CD4-positive, alpha-beta memory T cell (primary cell): ENCODE data around the gene SPRR5. TPM values are rescaled to one million over a fixed set of nuclear protein-coding genes. Genes with fewer than 3 reads are reported as not detected.

Experiments used
- CTCF ChIA-PET: fragments of 350-600 bp; sonication (Branson Sonifier 250); formaldehyde crosslinking; loops from one replicate; lab custom pipeline; 2021; ENCODE audit warnings: inconsistent platforms; ENCODE audit not compliant: partially characterized antibody; lab: Charles Lee
- POLR2A ChIA-PET: fragments of 350-600 bp; sonication (Branson Sonifier 250); formaldehyde crosslinking; loops from one replicate; lab custom pipeline; 2021; ENCODE audit not compliant: partially characterized antibody; lab: Charles Lee
- DNase-seq, 5 donors: peaks; one replicate each; pipeline versions ENCODE4 v3.0.0 to v3.0.0-alpha.2; 2020 to 2022; ENCODE audit warnings: mixed read lengths in 1 of 5
- H3K27ac ChIP-seq: one replicate; pipeline ENCODE4 v1.7.0; 2013; ENCODE audit warnings: low read depth, low read length
- H3K27me3 ChIP-seq: 2 replicates; pipeline ENCODE4 v1.7.0; 2013; ENCODE audit warnings: mild to moderate bottlenecking, low read length, moderate library complexity; ENCODE audit not compliant: insufficient read depth
- H3K36me3 ChIP-seq: 2 replicates; pipeline ENCODE4 v1.7.0; 2013; ENCODE audit warnings: mild to moderate bottlenecking, low read length, moderate library complexity; ENCODE audit not compliant: insufficient read depth
- H3K4me1 ChIP-seq: 2 replicates; pipeline ENCODE4 v1.7.0; 2013; ENCODE audit warnings: mild to moderate bottlenecking, low read length, moderate library complexity; ENCODE audit not compliant: insufficient read depth
- H3K4me3 ChIP-seq, 2 donors: one replicate each; pipeline ENCODE4 v1.7.0; 2013; ENCODE audit warnings: low read length in 2 of 2, mild to moderate bottlenecking in 1 of 2
- H3K9me3 ChIP-seq, 2 donors: one replicate each; pipeline ENCODE4 v1.7.0; 2013; ENCODE audit warnings: low read length in 2 of 2, control low read depth in 1 of 2; ENCODE audit not compliant: control insufficient read depth in 1 of 2
- H3K27ac Mint-ChIP-seq, 7 donors: one replicate each; pipeline ENCODE4 v1.8.0; 2020 to 2021; ENCODE audit warnings: mixed read lengths in 7 of 7, mild to moderate bottlenecking in 6 of 7, inconsistent platforms in 3 of 7, moderate library complexity in 3 of 7
- H3K27me3 Mint-ChIP-seq, 2 donors: one replicate each; pipeline ENCODE4 v1.8.0; 2020 to 2021; ENCODE audit warnings: mixed read lengths in 2 of 2
- H3K36me3 Mint-ChIP-seq, 2 donors: one replicate each; pipeline ENCODE4 v1.8.0; 2020 to 2021; ENCODE audit warnings: mixed read lengths in 2 of 2, inconsistent platforms in 1 of 2, mild to moderate bottlenecking in 1 of 2
- H3K4me1 Mint-ChIP-seq, 4 donors: one replicate each; pipeline ENCODE4 v1.8.0; 2020 to 2021; ENCODE audit warnings: mixed read lengths in 4 of 4, mild to moderate bottlenecking in 1 of 4
- H3K4me3 Mint-ChIP-seq, 8 donors: one replicate each; pipeline ENCODE4 v1.8.0; 2020 to 2021; ENCODE audit warnings: mixed read lengths in 8 of 8, mild to moderate bottlenecking in 7 of 8, moderate library complexity in 6 of 8, inconsistent platforms in 3 of 8
- H3K9me3 Mint-ChIP-seq, 8 donors: one replicate each; pipeline ENCODE4 v1.8.0; 2020 to 2021; ENCODE audit warnings: mixed read lengths in 8 of 8, mild to moderate bottlenecking in 5 of 8, inconsistent platforms in 3 of 8, moderate library complexity in 1 of 8
- intact Hi-C: fragments of 100-400 bp; cut with micrococcal nuclease; formaldehyde crosslinking; loops from one replicate; pipeline ENCODE4 v1.15.1; 2023
- polyA plus RNA-seq, 2 donors: library from polyadenylated mRNA; unstranded; fragments of 300-500 nt; fragmentation: Illumina TruSeq; gene quantifications; one replicate each; pipeline ENCODE4 v1.2.3, GENCODE V29; 2021
- total RNA-seq, 2 experiments: library from RNA; stranded (reverse); gene quantifications; one replicate each; pipeline ENCODE4 v1.2.3, GENCODE V29; 2021

SPRR5 gene
- total and polyA plus RNA-seq, 4 experiments from 2014 or later: not detected

DNA sequence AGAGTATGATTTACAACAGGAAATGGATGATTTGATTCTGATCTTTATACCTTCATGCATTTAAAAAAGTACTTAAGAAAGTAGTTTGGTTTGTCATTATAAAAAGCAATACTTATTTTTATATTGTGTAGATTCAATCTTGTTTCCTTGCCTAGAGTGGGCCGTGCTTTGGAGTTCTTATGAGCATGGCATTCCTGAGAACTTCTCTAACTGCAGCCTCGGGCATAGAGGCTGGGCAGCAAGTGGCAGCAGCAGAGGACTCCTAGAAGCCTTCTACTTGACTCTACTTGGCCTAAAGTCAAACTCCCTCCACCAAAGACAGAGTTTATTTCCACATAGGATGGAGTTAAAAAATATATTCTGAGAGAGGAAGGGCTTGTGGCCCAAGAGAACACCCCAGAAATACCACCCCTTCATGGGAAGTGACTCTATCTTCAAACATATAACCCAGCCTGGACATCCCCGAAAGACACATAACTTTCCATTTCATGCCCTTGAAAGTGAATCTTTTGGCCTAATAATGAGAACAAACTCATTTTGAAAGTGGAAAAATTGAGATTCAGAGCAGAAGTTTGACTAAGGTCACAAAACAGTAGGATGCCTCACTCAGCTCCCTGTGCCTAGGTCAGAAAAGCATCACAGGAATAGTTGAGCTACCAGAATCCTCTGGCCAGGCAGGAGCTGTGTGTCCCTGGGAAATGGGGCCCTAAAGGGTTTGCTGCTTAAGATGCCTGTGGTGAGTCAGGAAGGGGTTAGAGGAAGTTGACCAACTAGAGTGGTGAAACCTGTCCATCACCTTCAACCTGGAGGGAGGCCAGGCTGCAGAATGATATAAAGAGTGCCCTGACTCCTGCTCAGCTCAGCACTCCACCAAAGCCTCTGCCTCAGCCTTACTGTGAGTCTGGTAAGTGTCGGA lies 39.1 kb upstream of the SPRR5 start, which contains the start of gene IVL:
IVL (plus strand) TSS at position 861 of the 916 bp plus-strand sequence. CDS start 1,252 bp downstream, outside the sequence.
- Histone ChIP-seq H3K27ac (no peak within 1 kb of the TSS), H3K4me1 (no peaks in the 10 kb centered on the region), H3K36me3 (no peaks in the 10 kb centered on the region), H3K27me3 (no peaks in the 10 kb centered on the region), H3K9me3 (no peaks in the 10 kb centered on the region), H3K4me3 (no peak within 1 kb of the TSS)
- intact Hi-C loops: no loop called here
- Mint-ChIP-seq H3K27me3 (peaks cover 27 to 46% of the 10 kb centered on the region in 2 donors), H3K27ac (no peak within 1 kb of the TSS), H3K9me3 (peaks cover 0 to 9% (median 0%) of the 10 kb centered on the region in 8 donors), H3K4me1 (no peaks in the 10 kb centered on the region), H3K36me3 (no peaks in the 10 kb centered on the region), H3K4me3 (no peak within 1 kb of the TSS)
- ChIA-PET POLR2A (no interaction called here), CTCF (no interaction called here)
- no peak for DNase-seq

DNA sequence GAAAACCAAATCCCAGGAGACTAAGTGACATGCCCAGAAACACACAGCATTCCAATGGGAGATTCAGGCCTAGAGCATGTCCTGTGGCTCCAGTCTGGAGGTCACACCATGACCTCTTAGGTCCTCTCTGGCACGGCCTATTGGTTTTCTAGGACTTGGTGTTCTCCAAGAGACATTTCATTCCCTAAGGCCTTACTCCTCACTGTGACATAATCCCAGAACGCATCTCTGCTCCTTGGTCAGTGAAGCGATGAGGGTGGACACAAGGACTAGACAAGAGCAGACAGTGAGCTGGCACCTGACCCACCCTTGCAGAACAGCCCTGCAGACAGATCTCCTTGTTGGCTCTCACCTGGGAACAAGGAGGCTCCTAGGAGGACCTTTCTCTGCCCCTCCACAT lies 37.8 kb upstream of the SPRR5 start:
- CTCF ChIA-PET: no interaction called here
- no peak overlapping the region for H3K27ac ChIP-seq
- H3K27me3 Mint-ChIP-seq: peaks cover 20 to 48% of the 10 kb centered on the region in 2 donors
- no peaks in the 10 kb centered on the region for H3K9me3 ChIP-seq
- H3K27ac Mint-ChIP-seq: no peak overlapping the region
- H3K27me3 ChIP-seq: no peaks in the 10 kb centered on the region
- DNase-seq: no peak
- intact Hi-C loops: no loop called here
- no peaks in the 10 kb centered on the region for H3K36me3 ChIP-seq
- H3K4me1 ChIP-seq: no peaks in the 10 kb centered on the region
- no peak overlapping the region for H3K4me3 Mint-ChIP-seq
- H3K9me3 Mint-ChIP-seq: peaks cover 0 to 8% (median 0%) of the 10 kb centered on the region in 8 donors
- POLR2A ChIA-PET: no interaction called here
- no peaks in the 10 kb centered on the region for H3K4me1 Mint-ChIP-seq
- H3K4me3 ChIP-seq: no peak overlapping the region
- H3K36me3 Mint-ChIP-seq: no peaks in the 10 kb centered on the region

DNA sequence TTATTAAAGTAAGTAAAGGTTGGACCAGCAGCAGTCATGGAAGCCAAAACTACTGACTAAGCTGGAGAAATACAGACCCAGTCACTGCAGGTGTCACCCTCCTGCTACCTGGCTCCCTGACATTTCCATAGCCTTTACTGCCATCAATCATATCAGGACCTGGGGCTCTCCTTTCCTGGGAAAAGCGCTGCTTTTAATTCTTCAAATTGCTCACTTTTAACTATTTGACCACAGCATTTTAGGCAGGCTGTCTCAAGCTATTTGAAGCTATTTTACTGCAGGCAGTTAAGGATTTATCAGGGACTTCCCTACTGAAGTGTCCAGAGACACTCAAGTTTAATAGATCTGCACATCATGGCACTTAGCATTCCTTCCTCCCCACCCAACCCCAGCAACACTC lies 34.5 kb upstream of the SPRR5 start:
- Mint-ChIP-seq H3K9me3 (peaks cover 0 to 6% (median 0%) of the 10 kb centered on the region in 8 donors), H3K27me3 (peaks cover 19 to 33% of the 10 kb centered on the region in 2 donors), H3K36me3 (no peaks in the 10 kb centered on the region), H3K4me3 (no peak overlapping the region), H3K27ac (no peak overlapping the region), H3K4me1 (no peaks in the 10 kb centered on the region)
- Histone ChIP-seq H3K9me3 (no peaks in the 10 kb centered on the region), H3K36me3 (no peaks in the 10 kb centered on the region), H3K27me3 (peaks cover 6% of the 10 kb centered on the region), H3K27ac (no peak overlapping the region), H3K4me1 (no peaks in the 10 kb centered on the region), H3K4me3 (no peak overlapping the region)
- intact Hi-C loops: no loop called here
- DNase-seq: no peak
- ChIA-PET CTCF (no interaction called here), POLR2A (no interaction called here)

DNA sequence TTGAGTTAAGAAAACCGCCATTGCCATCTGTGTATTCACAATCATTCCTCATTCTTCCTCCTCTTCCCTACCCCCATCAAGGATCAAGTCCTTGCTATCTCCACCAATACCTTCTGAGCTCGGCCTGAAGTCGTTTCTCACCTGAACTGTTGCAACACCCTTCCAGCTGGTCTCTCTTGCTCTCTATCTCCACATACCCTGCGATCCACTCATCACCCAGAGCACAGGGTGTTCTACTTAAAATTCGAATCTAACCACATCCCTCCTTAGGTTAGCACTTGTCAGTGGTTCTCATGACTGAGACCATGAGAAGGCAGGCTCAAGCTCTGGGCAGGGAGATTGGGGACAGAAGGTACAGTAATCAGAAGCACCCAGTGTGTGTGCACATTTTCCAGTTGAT lies 34.1 kb upstream of the SPRR5 start:
- ChIA-PET POLR2A (no interaction called here), CTCF (no interaction called here)
- Mint-ChIP-seq H3K27me3 (peaks cover 16 to 30% of the 10 kb centered on the region in 2 donors), H3K4me3 (peak overlapping the region in 1 of 8 donors; percentile 25), H3K9me3 (peaks cover 0 to 6% (median 0%) of the 10 kb centered on the region in 8 donors), H3K27ac (no peak overlapping the region), H3K36me3 (no peaks in the 10 kb centered on the region), H3K4me1 (no peaks in the 10 kb centered on the region)
- intact Hi-C loops: no loop called here
- Histone ChIP-seq H3K4me3 (no peak overlapping the region), H3K27me3 (peaks cover 6% of the 10 kb centered on the region), H3K27ac (no peak overlapping the region), H3K9me3 (no peaks in the 10 kb centered on the region), H3K36me3 (no peaks in the 10 kb centered on the region), H3K4me1 (no peaks in the 10 kb centered on the region)
- DNase-seq: no peak

DNA sequence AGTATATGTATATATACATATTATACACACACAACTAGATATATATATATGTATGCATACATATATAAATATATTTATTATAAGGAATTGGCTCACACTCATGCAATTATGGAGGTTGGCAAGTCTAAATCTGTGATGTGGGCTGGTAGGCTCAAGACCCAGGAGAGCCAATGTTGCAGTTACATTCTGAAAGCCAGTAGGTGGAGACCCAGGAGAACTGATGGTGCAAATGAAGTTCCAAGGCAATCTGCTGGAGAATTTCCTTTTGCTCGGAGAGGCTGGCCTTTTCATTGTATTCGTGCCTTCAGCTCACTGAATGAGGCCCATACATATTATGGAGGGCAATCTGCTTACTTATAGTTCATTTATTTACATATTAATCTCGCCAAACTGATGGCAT lies 29.2 kb upstream of the SPRR5 start:
- Mint-ChIP-seq H3K27ac (no peak overlapping the region), H3K9me3 (peaks cover 0 to 4% (median 0%) of the 10 kb centered on the region in 8 donors), H3K36me3 (no peaks in the 10 kb centered on the region), H3K4me3 (no peak overlapping the region), H3K4me1 (no peaks in the 10 kb centered on the region), H3K27me3 (peaks cover 9 to 19% of the 10 kb centered on the region in 2 donors)
- Histone ChIP-seq H3K9me3 (no peaks in the 10 kb centered on the region), H3K4me3 (no peak overlapping the region), H3K27me3 (peaks cover 9% of the 10 kb centered on the region), H3K4me1 (no peaks in the 10 kb centered on the region), H3K36me3 (no peaks in the 10 kb centered on the region), H3K27ac (no peak overlapping the region)
- ChIA-PET POLR2A (no interaction called here), CTCF (no interaction called here)
- intact Hi-C loops: no loop called here
- no peak for DNase-seq

DNA sequence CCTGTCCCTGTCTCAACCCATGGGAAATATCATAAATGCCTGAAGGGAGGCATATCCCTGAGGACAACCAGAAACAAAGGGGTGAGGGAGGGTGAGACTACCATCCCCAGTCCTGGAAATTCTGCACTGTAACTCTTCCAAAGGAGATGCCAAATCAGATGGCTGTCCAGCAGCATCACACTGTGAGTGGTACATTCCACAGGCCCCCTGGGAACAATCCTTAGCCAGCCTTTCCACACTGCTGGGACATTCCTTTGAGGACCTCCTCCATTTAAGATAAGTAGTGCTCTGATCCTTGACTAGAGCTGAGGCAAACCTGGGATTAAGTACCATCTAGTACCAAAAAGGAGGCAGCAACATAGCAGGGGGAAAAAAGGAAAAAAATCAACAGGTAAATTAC lies 27.9 kb upstream of the SPRR5 start:
- H3K27ac Mint-ChIP-seq: no peak overlapping the region
- CTCF ChIA-PET: interaction anchor here (0.7 kb wide), 1 partner anchor 52 kb away, joined by 4 read pairs; no protein-coding TSS in a partner anchor
- Histone ChIP-seq H3K4me1 (no peaks in the 10 kb centered on the region), H3K9me3 (no peaks in the 10 kb centered on the region), H3K36me3 (no peaks in the 10 kb centered on the region), H3K27ac (no peak overlapping the region), H3K27me3 (peaks cover 9% of the 10 kb centered on the region), H3K4me3 (no peak overlapping the region)
- H3K36me3 Mint-ChIP-seq: no peaks in the 10 kb centered on the region
- peaks cover 0 to 4% (median 0%) of the 10 kb centered on the region in 8 donors for H3K9me3 Mint-ChIP-seq
- DNase-seq: no peak
- POLR2A ChIA-PET: no interaction called here
- H3K27me3 Mint-ChIP-seq: peaks cover 9 to 15% of the 10 kb centered on the region in 2 donors
- no peaks in the 10 kb centered on the region for H3K4me1 Mint-ChIP-seq
- H3K4me3 Mint-ChIP-seq: no peak overlapping the region
- intact Hi-C loops: no loop called here

DNA sequence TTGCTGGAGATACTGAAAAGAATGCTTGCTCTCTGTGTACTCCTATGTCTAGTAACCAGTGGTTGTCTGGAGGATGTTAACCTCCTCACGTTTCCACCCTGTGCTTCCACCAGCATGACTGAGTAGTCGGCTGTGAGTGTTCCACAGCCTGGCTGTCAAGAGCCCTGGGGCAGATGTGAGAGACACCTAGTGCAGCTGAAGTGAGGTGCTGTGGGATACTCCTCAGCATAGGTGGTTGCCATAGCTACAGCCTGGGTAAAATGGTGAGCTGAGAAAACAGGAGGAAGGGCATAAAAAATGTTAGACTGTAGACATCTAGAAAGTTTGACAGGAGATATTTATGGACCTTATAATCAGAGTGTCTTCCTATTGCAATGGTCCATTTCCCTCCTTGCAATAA lies 22.8 kb upstream of the SPRR5 start:
- H3K27ac ChIP-seq: no peak overlapping the region
- no peaks in the 10 kb centered on the region for H3K36me3 ChIP-seq
- H3K4me1 Mint-ChIP-seq: no peaks in the 10 kb centered on the region
- no peak overlapping the region for H3K4me3 ChIP-seq
- no peak overlapping the region for H3K4me3 Mint-ChIP-seq
- H3K36me3 Mint-ChIP-seq: no peaks in the 10 kb centered on the region
- no peaks in the 10 kb centered on the region for H3K9me3 ChIP-seq
- no peaks in the 10 kb centered on the region for H3K4me1 ChIP-seq
- peaks cover 2 to 11% of the 10 kb centered on the region in 2 donors for H3K27me3 Mint-ChIP-seq
- no peak overlapping the region for H3K27ac Mint-ChIP-seq
- DNase-seq: no peak
- intact Hi-C loops: no loop called here
- peaks cover 0 to 5% (median 0%) of the 10 kb centered on the region in 8 donors for H3K9me3 Mint-ChIP-seq
- no peaks in the 10 kb centered on the region for H3K27me3 ChIP-seq
- ChIA-PET CTCF (interaction anchor here (1.5 kb wide), 1 partner anchor 54 kb away, joined by 3 read pairs; no protein-coding TSS in a partner anchor), POLR2A (no interaction called here)
